HCT116 (cell line): ENCODE results near the gene CHST8. TPM values are rescaled to one million over a fixed set of nuclear protein-coding genes. Genes with fewer than 3 reads are reported as not detected.

ENCODE experiments used
- ATAC-seq: fragments of 200-7000 bp; cut with Tn5 transposase; 2 replicates; pipeline ENCODE4 v1.9.1; 2020; ENCODE audit warnings: mild to moderate bottlenecking, moderate library complexity
- BruUV-seq: library from RNA; stranded (reverse); fragments of 400-500 nt; replicated peaks from 2 replicates; lab custom pipeline; 2021; lab: Mats Ljungman, UMichigan
- CTCF ChIA-PET: fragments of 300-600 bp; sonication (Branson Sonifier 250); formaldehyde crosslinking; loops from one replicate; lab custom pipeline; 2021; ENCODE audit warnings: antibody characterized with exemption; lab: Charles Lee
- POLR2A ChIA-PET: fragments of 300-600, 350-600 bp; sonication (Branson Sonifier 250); formaldehyde crosslinking; loops from one replicate; lab custom pipeline; 2021; ENCODE audit warnings: antibody characterized with exemption; lab: Charles Lee
- RAD21 ChIA-PET, 2 experiments: fragments of 300-600 bp; sonication (Branson Sonifier 250); formaldehyde crosslinking; loops; one replicate each; lab custom pipeline; 2023; ENCODE audit warnings: low total read pairs in 2 of 2; ENCODE audit not compliant: uncharacterized antibody in 2 of 2, unreplicated experiment in 2 of 2, low non-redundant PET in 1 of 2; lab: Charles Lee
- DNase-seq: peaks from one replicate; pipeline ENCODE4 v3.0.0-alpha.2; 2010; ENCODE audit warnings: low read depth, low spot score
- H2AFZ ChIP-seq: fragments of 200-600 bp; shearing (Covaris generic), sonication (generic); 2 replicates; pipeline ENCODE4 v1.6.1; 2017; ENCODE audit warnings: low read depth, mixed run types, mixed read lengths, antibody characterized with exemption, low read length; ENCODE audit not compliant: poor library complexity, severe bottlenecking
- H3K27ac ChIP-seq: 2 replicates; pipeline ENCODE4 v1.5.1; 2012; ENCODE audit warnings: low read depth, low read length
- H3K27me3 ChIP-seq: fragments of 200-600 bp; sonication (generic); 2 replicates; pipeline ENCODE4 v1.6.1; 2016; ENCODE audit warnings: mixed run types, low read length, mixed read lengths; ENCODE audit not compliant: insufficient read depth
- H3K36me3 ChIP-seq, 2 experiments: fragments of 200-500 bp in 1 of 2; fragments of 200-600 bp in 1 of 2; sonication (Bioruptor generic) in 1 of 2; sonication (generic) in 1 of 2; 2 replicates each; pipeline versions ENCODE4 v1.5.1 to v1.6.1; 2014 to 2016; ENCODE audit warnings: low read length in 2 of 2, inconsistent platforms in 1 of 2, mixed read lengths in 1 of 2, mixed run types in 1 of 2; ENCODE audit not compliant: insufficient read depth in 2 of 2, control insufficient read depth in 1 of 2
- H3K4me1 ChIP-seq, 2 experiments: fragments of 200-600 bp in 1 of 2; sonication (generic) in 1 of 2; 2 replicates each; pipeline versions ENCODE4 v1.5.1 to v1.6.1; 2012 to 2017; ENCODE audit warnings: low read length in 2 of 2, inconsistent platforms in 1 of 2, mild to moderate bottlenecking in 1 of 2, mixed read lengths in 1 of 2, mixed run types in 1 of 2, moderate library complexity in 1 of 2; ENCODE audit not compliant: insufficient read depth in 2 of 2, control insufficient read depth in 1 of 2
- H3K4me2 ChIP-seq: fragments of 200-600 bp; sonication (generic); 2 replicates; pipeline ENCODE4 v1.6.1; 2017; ENCODE audit warnings: mixed run types, low read length, mixed read lengths
- H3K4me3 ChIP-seq, 2 experiments: fragments of 200-600 bp in 1 of 2; sonication (generic) in 1 of 2; replicated peaks in 1 of 2; 2 replicates each; pipeline ENCODE4 v1.5.1; 2011 to 2016; ENCODE audit warnings: low read length in 2 of 2, control low read depth in 1 of 2, low read depth in 1 of 2, mild to moderate bottlenecking in 1 of 2, mixed read lengths in 1 of 2, mixed run types in 1 of 2
- H3K79me2 ChIP-seq: fragments of 200-600 bp; sonication (generic); 2 replicates; pipeline ENCODE4 v1.6.1; 2017; ENCODE audit warnings: mild to moderate bottlenecking, mixed run types, low read length, moderate library complexity, mixed read lengths; ENCODE audit not compliant: insufficient read depth
- H3K9ac ChIP-seq: fragments of 200-600 bp; sonication (generic); 2 replicates; pipeline ENCODE4 v1.6.1; 2016; ENCODE audit warnings: low read length, mixed read lengths
- H3K9me2 ChIP-seq: fragments of 200-600 bp; sonication (generic), shearing (Covaris generic); 2 replicates; pipeline ENCODE4 v1.6.1; 2017; ENCODE audit warnings: mixed run types, mild to moderate bottlenecking, moderate library complexity; ENCODE audit not compliant: insufficient read depth
- H3K9me3 ChIP-seq, 2 experiments: fragments of 200-500 bp in 1 of 2; fragments of 200-600 bp in 1 of 2; sonication (Bioruptor generic) in 1 of 2; sonication (generic) in 1 of 2; 2 replicates each; pipeline ENCODE4 v1.6.1; 2014 to 2017; ENCODE audit warnings: low read length in 2 of 2, mixed read lengths in 2 of 2, inconsistent platforms in 1 of 2, low read depth in 1 of 2, mild to moderate bottlenecking in 1 of 2, mixed run types in 1 of 2, moderate library complexity in 1 of 2; ENCODE audit not compliant: control insufficient read depth in 1 of 2, insufficient read depth in 1 of 2
- H4K20me1 ChIP-seq: fragments of 200-600 bp; sonication (generic), shearing (Covaris generic); 2 replicates; pipeline ENCODE4 v1.6.1; 2017; ENCODE audit warnings: mixed run types, mild to moderate bottlenecking, moderate library complexity; ENCODE audit not compliant: insufficient read depth
- ATF3 ChIP-seq: IDR thresholded peaks from 2 replicates; pipeline ENCODE4 v1.6.1; 2012
- CBX3 ChIP-seq: IDR thresholded peaks from 2 replicates; pipeline ENCODE4 v1.6.1; 2012; ENCODE audit warnings: low read depth
- CEBPB ChIP-seq: IDR thresholded peaks from 2 replicates; pipeline ENCODE4 v1.6.1; 2012; ENCODE audit warnings: low read depth
- EGR1 ChIP-seq: IDR thresholded peaks from 2 replicates; pipeline ENCODE4 v1.6.1; 2012; ENCODE audit warnings: low read depth
- ELF1 ChIP-seq: IDR thresholded peaks from 2 replicates; pipeline ENCODE4 v1.6.1; 2012; ENCODE audit warnings: low read depth, borderline replicate concordance
- EZH2 ChIP-seq: fragments of 200-600 bp; sonication (generic); IDR thresholded peaks from 2 replicates; pipeline ENCODE4 v1.6.1; 2017; ENCODE audit warnings: antibody characterized with exemption, mixed run types
- EZH2phosphoT487 ChIP-seq: fragments of 200-600 bp; IDR thresholded peaks from 2 replicates; pipeline ENCODE4 v1.6.1; 2018; ENCODE audit warnings: antibody characterized with exemption, borderline replicate concordance
- FOSL1 ChIP-seq: IDR thresholded peaks from 2 replicates; pipeline ENCODE4 v1.6.1; 2012; ENCODE audit warnings: low read depth
- JUND ChIP-seq: IDR thresholded peaks from 2 replicates; pipeline ENCODE4 v1.6.1; 2012
- POLR2A ChIP-seq: IDR thresholded peaks from 2 replicates; pipeline ENCODE4 v1.7.0; 2011; ENCODE audit warnings: borderline replicate concordance; ENCODE audit not compliant: insufficient read depth, insufficient read length; ENCODE audit errors: extremely low read depth
- RAD21 ChIP-seq: IDR thresholded peaks from 2 replicates; pipeline ENCODE4 v1.6.1; 2012; ENCODE audit warnings: low read depth, mild to moderate bottlenecking
- SP1 ChIP-seq: IDR thresholded peaks from 2 replicates; pipeline ENCODE4 v1.6.1; 2012; ENCODE audit warnings: low read depth
- SRF ChIP-seq: IDR thresholded peaks from 2 replicates; pipeline ENCODE4 v1.6.1; 2012; ENCODE audit warnings: low read depth
- TCF7L2 ChIP-seq: IDR thresholded peaks from 2 replicates; pipeline ENCODE4 v1.7.0; 2011; ENCODE audit warnings: borderline replicate concordance, inconsistent platforms; ENCODE audit not compliant: insufficient read depth, insufficient read length; ENCODE audit errors: extremely low read depth
- YY1 ChIP-seq: IDR thresholded peaks from 2 replicates; pipeline ENCODE4 v1.6.1; 2011; ENCODE audit warnings: low read length, low read depth, moderate library complexity, mild to moderate bottlenecking; ENCODE audit not compliant: insufficient replicate concordance; ENCODE audit errors: extremely low read depth
- ZBTB33 ChIP-seq: IDR thresholded peaks from 2 replicates; pipeline ENCODE4 v1.6.1; 2011; ENCODE audit warnings: mild to moderate bottlenecking, low read length, moderate library complexity; ENCODE audit not compliant: insufficient replicate concordance; ENCODE audit errors: extremely low read depth
- ZFX ChIP-seq: fragments of 450-650 bp; IDR thresholded peaks from 2 replicates; pipeline ENCODE4 v1.6.1; 2017
- intact Hi-C: fragments of 100-400 bp; cut with micrococcal nuclease; formaldehyde crosslinking; loops from 2 replicates; pipeline ENCODE4 v1.10.0; 2022
- total RNA-seq: library from RNA; stranded (reverse); gene quantifications from one replicate; pipeline ENCODE4 v1.2.1, GENCODE V29; 2021; ENCODE audit not compliant: unreplicated experiment

Gene CHST8
- total RNA-seq, 1 experiment from 2014 or later = not detected

- intact Hi-C loops = no loop called here
- ATAC-seq (no peak), DNase-seq (no peak)
- peaks cover 14 to 37% of the 10 kb centered on the region in 2 experiments for H3K4me1 ChIP-seq
- H3K4me3 ChIP-seq = peak overlapping the region; percentile 55 to 63
- POLR2A ChIA-PET = interaction anchor here (1.5 kb wide), 1 partner anchor 277 kb away, joined by 4 read pairs; no protein-coding TSS in a partner anchor
- no peak for TF ChIP-seq TCF7L2
- TF ChIP-seq CBX3 = no peak
- no peak for TF ChIP-seq RAD21
- TF ChIP-seq SP1 = no peak
- no TSS peak for BruUV-seq
- peak overlapping the region; percentile 85 for H3K4me2 ChIP-seq
- no peaks in the 10 kb centered on the region for H3K27me3 ChIP-seq
- H3K9me2 ChIP-seq = no peaks in the 10 kb centered on the region
- CTCF ChIA-PET = interaction anchor here (1.2 kb wide), 1 partner anchor 42 kb away, joined by 4 read pairs; no protein-coding TSS in a partner anchor
- peak overlapping the region; percentile 74 for H3K27ac ChIP-seq
- H2AFZ ChIP-seq = no peak overlapping the region
- no peaks in the 10 kb centered on the region for H3K79me2 ChIP-seq
- no peaks in the 10 kb centered on the region for H3K36me3 ChIP-seq
- H3K9me3 ChIP-seq = no peaks in the 10 kb centered on the region
- RAD21 ChIA-PET = interaction anchor here in 1 of 2 experiments (0.6 kb wide), 1 partner anchor 32 kb away, joined by 3 read pairs; no protein-coding TSS in a partner anchor
- H4K20me1 ChIP-seq = no peaks in the 10 kb centered on the region
- H3K9ac ChIP-seq = peak overlapping the region; percentile 64
These were observed 197.7 kb downstream of the CHST8 start for GRCh38 chr19:33819506-33819879.

- ATAC-seq (peak; percentile 90), DNase-seq (no peak)
- Histone ChIP-seq H3K36me3 (no peaks in the 10 kb centered on the region), H3K4me1 (peaks cover 14 to 37% of the 10 kb centered on the region in 2 experiments), H3K4me3 (peak overlapping the region; percentile 55 to 63), H4K20me1 (no peaks in the 10 kb centered on the region), H3K9me3 (no peaks in the 10 kb centered on the region), H3K27ac (peak overlapping the region; percentile 74), H3K27me3 (no peaks in the 10 kb centered on the region), H3K4me2 (peak overlapping the region; percentile 85), H3K9me2 (no peaks in the 10 kb centered on the region), H2AFZ (no peak overlapping the region), H3K9ac (peak overlapping the region; percentile 64), H3K79me2 (no peaks in the 10 kb centered on the region)
- TSS peak; percentile 80 for BruUV-seq
- intact Hi-C loops = no loop called here
- ChIA-PET RAD21 (interaction anchor here in 1 of 2 experiments (0.6 to 1.0 kb wide), 2 partner anchors 23 to 32 kb away, joined by 3 read pairs; partner anchors contain the start of gene KCTD15), POLR2A (interaction anchor here (0.6 to 1.5 kb wide), 2 partner anchors 47 to 276 kb away, joined by 4 read pairs; no protein-coding TSS in a partner anchor), CTCF (interaction anchor here (1.2 kb wide), 1 partner anchor 42 kb away, joined by 4 read pairs; no protein-coding TSS in a partner anchor)
- TF ChIP-seq FOSL1 = peak; percentile 42; the same call in 1 of the 2 replicates
- TF ChIP-seq EZH2 = no peak
- no peak for TF ChIP-seq EZH2phosphoT487
- peak; percentile 89 for TF ChIP-seq ZFX
- no peak for TF ChIP-seq TCF7L2
- no peak for TF ChIP-seq ATF3
- peak; percentile 59; the same call in 1 of the 2 replicates for TF ChIP-seq SP1
- TF ChIP-seq ZBTB33 = peak; percentile 35
- TF ChIP-seq CEBPB = peak; percentile 75
- no peak for TF ChIP-seq ELF1
- TF ChIP-seq JUND = no peak
- TF ChIP-seq YY1 = no peak
- peak; percentile 65 for TF ChIP-seq POLR2A
- TF ChIP-seq SRF = no peak
- no peak for TF ChIP-seq EGR1
- peak; percentile 56 for TF ChIP-seq CBX3
These were observed 198.4 kb downstream of the CHST8 start for GRCh38 chr19:33819880-33820781.
